ENCODE results near the gene P2RX2. TPM values are rescaled to one million over a fixed set of nuclear protein-coding genes. Genes with fewer than 3 reads are reported as not detected.

The P2RX2 gene
- total RNA-seq, 1 experiment from 2014 or later: not detected

DNA sequence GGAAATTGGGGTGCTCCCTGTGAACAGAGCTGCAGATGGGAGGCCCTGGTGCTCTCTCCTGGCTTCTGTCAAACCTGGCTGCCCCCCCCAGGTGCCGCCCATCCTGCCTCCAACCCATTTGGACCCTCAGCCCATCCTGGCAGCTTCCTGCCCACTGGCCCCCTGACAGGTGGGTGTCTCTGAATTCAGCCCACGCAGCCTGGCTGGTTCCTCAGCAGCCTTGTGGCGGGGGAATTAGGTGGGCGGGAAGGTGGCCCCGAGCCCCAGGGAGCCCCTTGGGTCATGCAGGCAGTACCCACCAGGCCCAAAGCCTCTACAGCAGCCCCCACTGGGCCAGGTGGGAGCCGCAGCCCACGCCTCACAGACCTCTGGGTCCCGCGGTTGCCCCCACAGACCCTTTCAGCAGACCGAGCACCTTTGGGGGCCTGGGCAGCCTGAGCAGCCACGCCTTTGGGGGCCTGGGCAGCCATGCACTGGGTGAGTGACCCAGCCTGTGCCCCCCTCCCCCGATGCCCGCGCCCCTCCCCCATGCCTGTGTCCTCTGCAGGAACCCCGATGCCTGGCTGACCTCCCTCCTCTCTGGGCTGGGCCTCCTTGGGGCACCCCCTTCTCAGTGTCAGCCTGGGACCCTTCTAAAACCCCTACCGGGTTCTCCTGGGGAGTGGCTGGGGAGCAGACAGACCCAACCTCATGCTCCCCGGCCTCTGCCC is 37.1 kb upstream of the P2RX2 start:
- no peak for DNase-seq (ENCODE audit: low read depth, low spot score)
- TF ChIP-seq ELF1 (IDR thresholded peaks at IDR 0.05; ENCODE audit: borderline replicate concordance, low read depth): no peak
- no peak for TF ChIP-seq POLR2AphosphoS5 (IDR thresholded peaks at IDR 0.05; ENCODE audit: low read depth, low read length)
- no peak for TF ChIP-seq SRF (IDR thresholded peaks at IDR 0.05; ENCODE audit: low read depth)
- TF ChIP-seq JUND (IDR thresholded peaks at IDR 0.05): no peak
- no peak for TF ChIP-seq YY1 (IDR thresholded peaks at IDR 0.05; ENCODE audit: extremely low read depth, insufficient replicate concordance, low read depth, low read length)
- TF ChIP-seq SIN3A (IDR thresholded peaks at IDR 0.05; ENCODE audit: low read depth): no peak
- TF ChIP-seq, protein P1, sequence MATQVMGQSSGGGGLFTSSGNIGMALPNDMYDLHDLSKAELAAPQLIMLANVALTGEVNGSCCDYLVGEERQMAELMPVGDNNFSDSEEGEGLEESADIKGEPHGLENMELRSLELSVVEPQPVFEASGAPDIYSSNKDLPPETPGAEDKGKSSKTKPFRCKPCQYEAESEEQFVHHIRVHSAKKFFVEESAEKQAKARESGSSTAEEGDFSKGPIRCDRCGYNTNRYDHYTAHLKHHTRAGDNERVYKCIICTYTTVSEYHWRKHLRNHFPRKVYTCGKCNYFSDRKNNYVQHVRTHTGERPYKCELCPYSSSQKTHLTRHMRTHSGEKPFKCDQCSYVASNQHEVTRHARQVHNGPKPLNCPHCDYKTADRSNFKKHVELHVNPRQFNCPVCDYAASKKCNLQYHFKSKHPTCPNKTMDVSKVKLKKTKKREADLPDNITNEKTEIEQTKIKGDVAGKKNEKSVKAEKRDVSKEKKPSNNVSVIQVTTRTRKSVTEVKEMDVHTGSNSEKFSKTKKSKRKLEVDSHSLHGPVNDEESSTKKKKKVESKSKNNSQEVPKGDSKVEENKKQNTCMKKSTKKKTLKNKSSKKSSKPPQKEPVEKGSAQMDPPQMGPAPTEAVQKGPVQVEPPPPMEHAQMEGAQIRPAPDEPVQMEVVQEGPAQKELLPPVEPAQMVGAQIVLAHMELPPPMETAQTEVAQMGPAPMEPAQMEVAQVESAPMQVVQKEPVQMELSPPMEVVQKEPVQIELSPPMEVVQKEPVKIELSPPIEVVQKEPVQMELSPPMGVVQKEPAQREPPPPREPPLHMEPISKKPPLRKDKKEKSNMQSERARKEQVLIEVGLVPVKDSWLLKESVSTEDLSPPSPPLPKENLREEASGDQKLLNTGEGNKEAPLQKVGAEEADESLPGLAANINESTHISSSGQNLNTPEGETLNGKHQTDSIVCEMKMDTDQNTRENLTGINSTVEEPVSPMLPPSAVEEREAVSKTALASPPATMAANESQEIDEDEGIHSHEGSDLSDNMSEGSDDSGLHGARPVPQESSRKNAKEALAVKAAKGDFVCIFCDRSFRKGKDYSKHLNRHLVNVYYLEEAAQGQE (IDR thresholded peaks at IDR 0.05; ENCODE audit: low read depth): no peak
- TF ChIP-seq, protein P2, sequence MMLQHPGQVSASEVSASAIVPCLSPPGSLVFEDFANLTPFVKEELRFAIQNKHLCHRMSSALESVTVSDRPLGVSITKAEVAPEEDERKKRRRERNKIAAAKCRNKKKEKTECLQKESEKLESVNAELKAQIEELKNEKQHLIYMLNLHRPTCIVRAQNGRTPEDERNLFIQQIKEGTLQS (IDR thresholded peaks at IDR 0.05): no peak
- TF ChIP-seq CEBPB (IDR thresholded peaks at IDR 0.05; ENCODE audit: low read depth): no peak
- ChIA-PET POLR2A (no interaction called here), RAD21 (ENCODE audit: low non-redundant PET in 1 of 2, low total read pairs in 2 of 2, uncharacterized antibody in 2 of 2, unreplicated experiment in 2 of 2) (no interaction called here), CTCF (no interaction called here)
- H3K9me3 ChIP-seq (ENCODE audit: control insufficient read depth in 1 of 2, insufficient read depth in 1 of 2, low read depth in 1 of 2, low read length in 2 of 2): no peaks in the 10 kb centered on the region
- no peak overlapping the region for H3K27ac ChIP-seq (ENCODE audit: low read depth, low read length)
- ATAC-seq: no peak
- no peaks in the 10 kb centered on the region; the same call in 1 of the 2 replicates for H4K20me1 ChIP-seq (ENCODE audit: insufficient read depth)
- peaks cover 17% of the 10 kb centered on the region in 2 experiments for H3K36me3 ChIP-seq (ENCODE audit: control insufficient read depth in 1 of 2, insufficient read depth in 2 of 2, low read length in 2 of 2)
- H3K4me3 ChIP-seq (replicated peaks in 1 of 2; ENCODE audit: low read depth in 1 of 2, low read length in 2 of 2): no peak overlapping the region
- no peak overlapping the region for H3K4me2 ChIP-seq (ENCODE audit: low read length)
- intact Hi-C loops (cut with micrococcal nuclease): no loop called here
- H3K27me3 ChIP-seq (ENCODE audit: insufficient read depth, low read length): no peaks in the 10 kb centered on the region
- no TSS peak for BruUV-seq (replicated peaks)
- H3K4me1 ChIP-seq (ENCODE audit: control insufficient read depth in 1 of 2, insufficient read depth in 2 of 2, low read length in 2 of 2): no peaks in the 10 kb centered on the region
- H3K9ac ChIP-seq (ENCODE audit: low read length): no peak overlapping the region
- no peaks in the 10 kb centered on the region for H3K9me2 ChIP-seq (ENCODE audit: insufficient read depth)
- H2AFZ ChIP-seq (ENCODE audit: low read depth, low read length, poor library complexity, severe bottlenecking): no peak overlapping the region
- H3K79me2 ChIP-seq (ENCODE audit: insufficient read depth, low read length): no peaks in the 10 kb centered on the region

All from HCT116 (cell line).